ENCODE data around the gene SCAMP4.

SCAMP4 gene

DNA sequence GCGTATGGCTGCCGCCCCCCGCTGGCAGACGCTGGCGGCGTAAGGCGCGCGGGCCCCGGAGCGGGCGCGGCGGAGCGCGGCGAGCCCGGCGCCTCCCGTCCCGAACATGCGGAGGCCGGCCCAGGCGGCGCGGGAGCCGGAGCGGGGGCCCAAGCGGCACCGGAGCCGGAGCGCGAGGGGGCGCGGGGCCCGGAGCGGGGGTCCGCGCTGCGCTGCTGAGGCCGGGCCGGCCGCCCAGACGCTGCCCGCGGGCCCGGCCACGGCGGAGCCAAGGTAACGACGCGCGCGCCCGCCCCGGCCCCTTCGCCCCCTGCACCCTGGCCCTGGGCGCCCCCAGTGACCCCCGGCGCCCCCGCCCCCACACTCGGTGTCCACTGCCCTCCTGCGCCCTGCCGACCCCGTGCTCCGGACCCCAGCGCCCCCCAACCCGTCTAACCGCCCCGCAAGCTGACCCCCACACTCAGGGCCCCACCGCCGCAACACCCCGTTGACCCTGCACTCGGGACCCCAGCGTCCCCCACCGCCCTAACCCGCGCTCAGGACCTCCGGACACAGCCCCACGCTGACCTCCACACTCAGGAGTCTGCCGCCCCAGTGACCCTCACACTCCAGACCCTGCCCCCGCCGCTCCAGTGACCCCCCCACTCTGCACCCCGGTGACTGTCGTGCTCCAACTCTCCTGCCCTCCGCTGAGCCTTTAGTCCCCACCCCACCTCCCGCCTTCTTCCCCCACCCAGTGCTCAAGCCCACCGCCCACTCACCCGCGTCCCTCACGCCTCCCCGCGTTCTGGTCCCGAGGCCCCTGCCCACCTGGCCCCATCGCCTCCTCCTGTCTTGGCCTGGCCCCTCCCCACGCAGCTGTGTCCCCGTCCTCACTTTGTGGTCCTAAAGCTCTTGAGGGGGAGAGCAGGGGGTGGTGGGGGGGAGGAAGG, 36.2 kb downstream of the SCAMP4 start, which contains the start of gene CSNK1G2:
Gene CSNK1G2, plus strand, starts transcription at position 27 of the 932 bp plus-strand sequence. CDS start 28,601 bp downstream, outside the sequence.
- Histone ChIP-seq H3K79me2 (ENCODE audit: insufficient read depth, low read length) (peaks cover 30% of the 10 kb centered on the region), H2AFZ (ENCODE audit: low read length) (no peak within 1 kb of the TSS), H3K9me2 (ENCODE audit: low read depth, low read length) (no peaks in the 10 kb centered on the region), H3K27ac (ENCODE audit: low read depth, low read length, poor library complexity, severe bottlenecking) (peak within 1 kb of the TSS; percentile 84), H3K9me3 (ENCODE audit: low read length) (no peaks in the 10 kb centered on the region), H4K20me1 (ENCODE audit: insufficient read depth, low read length) (no peaks in the 10 kb centered on the region), H3F3A (ENCODE audit: insufficient read depth, low read length) (peaks cover 4% of the 10 kb centered on the region; the same call in 1 of the 2 replicates), H3K9ac (ENCODE audit: low read length) (peak within 1 kb of the TSS; percentile 82), H3K4me1 (ENCODE audit: insufficient read depth, low read length, severe bottlenecking) (peaks cover 34% of the 10 kb centered on the region), H3K27me3 (ENCODE audit: insufficient read depth, low read length) (no peaks in the 10 kb centered on the region; the same call in 1 of the 2 replicates), H3K36me3 (ENCODE audit: insufficient read depth, low read length) (no peaks in the 10 kb centered on the region), H3K4me3 (ENCODE audit: low read depth, low read length, poor library complexity, severe bottlenecking) (peak within 1 kb of the TSS; percentile 83), H3K4me2 (ENCODE audit: low read length) (peak within 1 kb of the TSS; percentile 91)
- no peak for TF ChIP-seq EZH2 (IDR thresholded peaks at IDR 0.05; ENCODE audit: borderline replicate concordance, low read length)
- TF ChIP-seq, protein P1, sequence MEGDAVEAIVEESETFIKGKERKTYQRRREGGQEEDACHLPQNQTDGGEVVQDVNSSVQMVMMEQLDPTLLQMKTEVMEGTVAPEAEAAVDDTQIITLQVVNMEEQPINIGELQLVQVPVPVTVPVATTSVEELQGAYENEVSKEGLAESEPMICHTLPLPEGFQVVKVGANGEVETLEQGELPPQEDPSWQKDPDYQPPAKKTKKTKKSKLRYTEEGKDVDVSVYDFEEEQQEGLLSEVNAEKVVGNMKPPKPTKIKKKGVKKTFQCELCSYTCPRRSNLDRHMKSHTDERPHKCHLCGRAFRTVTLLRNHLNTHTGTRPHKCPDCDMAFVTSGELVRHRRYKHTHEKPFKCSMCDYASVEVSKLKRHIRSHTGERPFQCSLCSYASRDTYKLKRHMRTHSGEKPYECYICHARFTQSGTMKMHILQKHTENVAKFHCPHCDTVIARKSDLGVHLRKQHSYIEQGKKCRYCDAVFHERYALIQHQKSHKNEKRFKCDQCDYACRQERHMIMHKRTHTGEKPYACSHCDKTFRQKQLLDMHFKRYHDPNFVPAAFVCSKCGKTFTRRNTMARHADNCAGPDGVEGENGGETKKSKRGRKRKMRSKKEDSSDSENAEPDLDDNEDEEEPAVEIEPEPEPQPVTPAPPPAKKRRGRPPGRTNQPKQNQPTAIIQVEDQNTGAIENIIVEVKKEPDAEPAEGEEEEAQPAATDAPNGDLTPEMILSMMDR (IDR thresholded peaks at IDR 0.05; ENCODE audit: low read length): no peak

DNA sequence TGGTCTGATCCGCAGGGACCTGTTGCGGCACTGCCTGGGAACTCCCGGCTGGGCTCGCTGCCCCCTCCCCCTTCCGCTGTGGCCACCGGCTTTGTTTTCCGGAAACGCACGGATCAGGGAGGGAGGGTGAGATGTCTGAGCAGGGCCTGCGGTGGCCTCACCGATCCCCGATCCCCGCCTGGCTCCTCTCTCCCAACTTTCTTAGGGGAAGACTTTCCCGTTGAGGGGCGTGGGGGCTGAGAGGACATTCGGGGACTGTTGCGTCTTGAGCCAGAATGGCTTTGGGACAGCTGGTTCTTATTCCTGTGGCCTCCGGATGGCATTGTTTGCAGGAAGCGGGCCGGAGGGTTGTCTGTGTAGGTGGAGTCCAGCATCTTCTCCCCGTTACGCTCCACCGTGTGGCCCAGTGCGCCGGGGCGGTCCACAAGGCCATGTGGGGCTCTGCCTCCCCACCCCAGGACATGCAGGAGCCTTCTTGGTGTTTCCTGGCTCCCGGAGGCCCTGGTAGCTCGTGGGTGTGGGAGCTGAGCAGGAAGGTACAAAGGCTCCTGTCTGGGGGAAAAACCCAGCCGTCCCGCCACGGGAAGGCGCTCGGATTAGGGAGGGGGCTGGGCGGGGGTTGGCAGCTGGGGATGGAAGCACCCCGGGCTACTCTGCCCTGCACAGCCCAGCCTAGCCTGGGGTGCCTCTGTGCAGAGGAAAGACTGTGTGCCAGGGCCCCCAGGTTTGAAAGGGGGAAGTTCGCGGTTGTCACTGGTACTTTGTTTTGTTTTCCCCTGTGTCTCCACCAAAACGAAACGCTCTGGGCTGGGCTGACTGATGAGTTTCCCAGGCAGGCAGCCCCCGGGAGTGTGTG, 37.1 kb downstream of the SCAMP4 start:
- Histone ChIP-seq H3K27ac (ENCODE audit: low read depth, low read length, poor library complexity, severe bottlenecking) (peak overlapping the region; percentile 84), H2AFZ (ENCODE audit: low read length) (no peak overlapping the region), H3F3A (ENCODE audit: insufficient read depth, low read length) (peaks cover 4% of the 10 kb centered on the region; the same call in 1 of the 2 replicates), H3K9me3 (ENCODE audit: low read length) (no peaks in the 10 kb centered on the region), H3K79me2 (ENCODE audit: insufficient read depth, low read length) (peaks cover 36% of the 10 kb centered on the region), H4K20me1 (ENCODE audit: insufficient read depth, low read length) (no peaks in the 10 kb centered on the region), H3K9me2 (ENCODE audit: low read depth, low read length) (no peaks in the 10 kb centered on the region), H3K4me3 (ENCODE audit: low read depth, low read length, poor library complexity, severe bottlenecking) (peak overlapping the region; percentile 76), H3K4me1 (ENCODE audit: insufficient read depth, low read length, severe bottlenecking) (peaks cover 34% of the 10 kb centered on the region), H3K27me3 (ENCODE audit: insufficient read depth, low read length) (no peaks in the 10 kb centered on the region), H3K9ac (ENCODE audit: low read length) (peak overlapping the region; percentile 70), H3K4me2 (ENCODE audit: low read length) (peak overlapping the region; percentile 87), H3K36me3 (ENCODE audit: insufficient read depth, low read length) (0 out of 2 replicates have a peak, but pooled peaks cover 3% of the 10 kb centered on the region)
- TF ChIP-seq EZH2 (IDR thresholded peaks at IDR 0.05; ENCODE audit: borderline replicate concordance, low read length): no peak
- TF ChIP-seq, protein P1 (IDR thresholded peaks at IDR 0.05; ENCODE audit: low read length): no peak

GRCh38 chr19:1942934-1943555, 37.8 kb downstream of the SCAMP4 start:
- 0 out of 2 replicates have a peak, but pooled peaks cover 5% of the 10 kb centered on the region for H3K36me3 ChIP-seq (ENCODE audit: insufficient read depth, low read length)
- H3K9me2 ChIP-seq (ENCODE audit: low read depth, low read length): no peaks in the 10 kb centered on the region
- peak overlapping the region; percentile 87 for H3K4me2 ChIP-seq (ENCODE audit: low read length)
- no peaks in the 10 kb centered on the region for H3K27me3 ChIP-seq (ENCODE audit: insufficient read depth, low read length)
- H3F3A ChIP-seq (ENCODE audit: insufficient read depth, low read length): peaks cover 4% of the 10 kb centered on the region; the same call in 1 of the 2 replicates
- H2AFZ ChIP-seq (ENCODE audit: low read length): no peak overlapping the region
- H3K9ac ChIP-seq (ENCODE audit: low read length): peak overlapping the region; percentile 70
- peak overlapping the region; percentile 76 for H3K4me3 ChIP-seq (ENCODE audit: low read depth, low read length, poor library complexity, severe bottlenecking)
- H3K4me1 ChIP-seq (ENCODE audit: insufficient read depth, low read length, severe bottlenecking): peaks cover 34% of the 10 kb centered on the region
- peaks cover 38% of the 10 kb centered on the region for H3K79me2 ChIP-seq (ENCODE audit: insufficient read depth, low read length)
- no peaks in the 10 kb centered on the region for H3K9me3 ChIP-seq (ENCODE audit: low read length)
- peak overlapping the region; percentile 84 for H3K27ac ChIP-seq (ENCODE audit: low read depth, low read length, poor library complexity, severe bottlenecking)
- H4K20me1 ChIP-seq (ENCODE audit: insufficient read depth, low read length): no peaks in the 10 kb centered on the region
- TF ChIP-seq EZH2 (IDR thresholded peaks at IDR 0.05; ENCODE audit: borderline replicate concordance, low read length): no peak
- TF ChIP-seq, protein P1 (IDR thresholded peaks at IDR 0.05; ENCODE audit: low read length): no peak

Measured in OCI-LY1 (cell line).